GM10847 (cell line): Measurements from ENCODE around the gene SH2D6.

ENCODE experiments used
- POLR2A ChIP-seq: IDR thresholded peaks from 2 replicates; pipeline ENCODE4 v1.6.1; 2011; ENCODE audit not compliant: insufficient read length; ENCODE audit errors: extremely low read depth

Gene SH2D6

DNA sequence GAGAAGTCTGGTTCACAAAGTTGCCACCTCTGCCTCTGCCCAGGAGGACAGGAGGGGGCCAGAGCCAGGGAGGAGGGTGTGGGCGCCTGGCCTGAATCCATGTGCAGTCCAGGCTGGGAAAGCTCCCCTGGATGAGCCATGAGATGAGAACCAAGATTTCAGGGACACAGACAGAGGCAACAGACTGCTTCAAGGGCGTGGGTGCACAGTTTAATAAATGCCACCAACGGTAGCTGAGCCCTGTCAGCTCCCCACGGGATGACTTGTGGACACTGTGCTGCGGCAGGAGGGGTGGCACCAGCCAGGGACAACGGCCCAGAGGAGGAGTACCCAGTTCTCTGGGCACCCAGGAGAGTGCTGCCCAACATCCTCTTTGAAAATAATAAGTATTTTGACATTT lies 23.5 kb upstream of the SH2D6 start:
- no peak for TF ChIP-seq POLR2A

DNA sequence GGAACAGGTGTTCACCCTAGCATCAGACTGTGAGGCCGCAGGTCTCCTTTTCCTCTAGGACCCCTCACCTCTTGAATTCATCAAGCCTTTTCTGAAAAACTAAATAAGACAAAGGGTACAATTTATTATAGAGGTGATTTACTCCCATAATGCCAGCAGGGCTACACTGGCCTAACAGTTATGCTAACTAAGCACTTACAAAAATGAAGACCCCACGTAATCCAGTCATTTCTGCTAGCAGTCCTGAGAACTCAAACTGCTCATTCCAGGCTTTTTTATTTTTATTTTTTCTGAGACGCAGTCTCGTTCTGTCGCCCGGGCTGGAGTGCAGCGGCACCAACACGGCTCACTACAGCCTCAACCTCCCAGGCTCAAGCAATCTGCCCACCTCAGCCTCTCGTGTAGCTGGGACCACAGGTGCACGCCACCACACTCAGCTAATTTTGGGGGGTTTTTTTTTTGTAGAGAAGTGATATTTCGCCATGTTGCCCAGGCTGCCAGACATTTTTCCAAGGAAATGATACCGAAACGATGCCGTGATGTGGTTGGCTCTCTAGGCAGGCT lies 22.5 kb upstream of the SH2D6 start:
- TF ChIP-seq POLR2A = no peak

DNA sequence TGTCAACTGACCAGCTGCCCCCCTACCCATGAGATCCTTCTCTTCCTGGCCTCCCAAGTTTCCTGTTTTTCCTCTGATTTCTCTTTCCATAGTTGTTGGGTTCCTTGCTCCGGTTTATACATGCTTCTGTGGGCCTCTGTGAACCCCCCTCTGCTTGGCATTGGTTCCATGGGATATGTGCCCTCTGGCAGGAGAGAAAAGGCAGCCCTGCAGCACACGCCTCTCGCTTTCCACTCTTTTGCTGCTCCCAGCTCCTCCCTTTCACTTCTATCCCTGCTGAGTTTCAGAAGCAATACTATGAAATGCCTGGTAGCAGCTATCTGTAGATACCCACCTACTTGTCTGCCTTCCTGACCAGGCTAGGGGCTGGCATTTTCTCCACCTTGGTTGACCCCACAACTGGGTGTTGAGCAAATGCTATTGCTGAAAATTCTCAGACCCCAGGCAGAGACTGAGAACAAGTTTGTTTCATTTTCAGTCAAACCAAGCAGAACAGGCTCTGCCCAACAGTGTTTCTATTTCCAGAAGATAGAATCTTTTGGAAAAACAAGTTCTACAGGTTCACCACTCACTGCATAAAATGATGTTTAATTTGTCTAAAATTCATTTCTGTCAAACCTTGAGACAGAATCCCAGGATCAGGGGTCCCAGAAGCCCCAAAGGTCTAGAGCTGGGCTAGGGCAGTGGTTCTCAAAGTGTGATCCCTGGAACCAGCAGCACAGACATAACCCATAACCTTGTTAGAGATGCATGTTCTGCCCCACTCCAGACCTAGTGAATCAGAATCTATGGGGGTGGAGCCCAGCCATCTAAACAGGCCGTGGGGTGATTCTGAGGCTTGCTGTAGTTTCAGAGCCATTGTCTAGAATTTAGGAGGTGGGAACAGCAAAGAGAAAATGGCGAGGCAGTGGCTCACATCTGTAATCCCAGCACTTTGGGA lies 21.7 kb upstream of the SH2D6 start:
- TF ChIP-seq POLR2A = no peak

DNA sequence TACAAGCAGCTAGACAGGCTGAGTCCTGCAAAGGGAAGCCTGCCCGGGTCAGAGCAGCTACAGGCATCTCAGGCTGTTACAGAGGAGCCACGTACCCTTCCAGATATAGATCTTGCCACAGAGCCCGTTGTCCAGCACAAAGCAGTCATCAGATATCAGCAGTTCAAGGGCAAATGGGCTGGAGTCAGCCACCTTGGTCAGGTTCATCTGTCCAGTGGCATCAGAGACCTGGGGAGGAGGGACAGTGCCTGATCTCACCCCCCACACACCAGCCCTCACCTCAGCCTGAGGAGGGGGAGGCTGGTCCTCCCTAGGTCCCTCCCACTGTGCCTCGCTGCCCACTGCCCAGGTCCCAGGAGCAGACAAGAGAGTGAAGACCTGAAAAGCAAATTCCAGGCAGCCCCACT lies 20.6 kb upstream of the SH2D6 start:
- no peak for TF ChIP-seq POLR2A

DNA sequence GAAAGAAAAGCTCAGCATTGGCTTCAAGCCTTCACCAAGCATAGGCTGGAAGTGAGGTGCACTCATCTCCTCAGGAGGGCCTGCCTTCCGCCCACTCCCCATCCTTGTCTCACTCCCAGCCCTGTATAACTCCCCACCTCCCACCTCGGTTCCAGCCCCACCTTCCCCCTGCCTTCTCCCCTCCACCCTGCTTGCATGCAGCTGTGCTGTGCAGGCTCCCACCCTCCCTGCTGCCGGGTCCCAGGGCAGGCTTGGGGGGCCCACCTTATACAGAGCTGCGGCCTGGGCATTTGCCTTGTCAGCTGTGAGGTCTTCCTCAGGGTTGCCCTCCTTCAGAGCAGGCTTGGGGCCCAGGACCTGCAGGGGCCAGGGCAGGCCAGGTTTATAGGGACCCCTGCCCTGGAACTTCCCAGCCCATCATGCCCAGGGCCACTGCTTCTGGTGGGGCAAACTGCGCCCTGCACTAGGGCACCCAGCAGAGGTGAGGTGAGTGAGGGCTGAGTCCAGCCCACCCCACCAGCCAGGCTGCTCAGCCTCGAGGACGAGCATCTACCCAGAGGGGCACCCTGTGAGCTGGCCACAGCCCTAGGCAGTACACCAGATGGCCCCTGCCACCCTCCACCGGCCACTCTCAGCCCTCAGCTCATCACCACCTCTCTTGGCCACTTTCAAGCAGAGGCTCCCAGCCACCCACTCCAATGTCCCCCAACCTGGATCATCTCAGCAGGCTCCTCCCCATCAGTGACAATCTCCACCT lies 19.9 kb upstream of the SH2D6 start:
- TF ChIP-seq POLR2A = no peak

DNA sequence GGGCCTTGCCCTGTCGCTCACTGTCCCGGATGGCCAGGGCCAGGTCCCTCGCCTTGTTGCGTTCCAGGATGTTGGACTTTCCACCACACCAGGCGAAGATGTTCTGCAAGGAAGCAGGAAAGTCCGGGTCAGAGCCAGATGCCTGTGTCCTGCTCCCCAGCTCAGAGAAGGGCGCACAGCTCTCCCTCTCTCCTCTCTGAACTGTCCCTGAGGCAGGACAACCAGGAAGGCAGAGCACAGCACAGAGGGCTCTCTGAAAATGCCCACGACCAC lies 19.4 kb upstream of the SH2D6 start:
- no peak for TF ChIP-seq POLR2A

DNA sequence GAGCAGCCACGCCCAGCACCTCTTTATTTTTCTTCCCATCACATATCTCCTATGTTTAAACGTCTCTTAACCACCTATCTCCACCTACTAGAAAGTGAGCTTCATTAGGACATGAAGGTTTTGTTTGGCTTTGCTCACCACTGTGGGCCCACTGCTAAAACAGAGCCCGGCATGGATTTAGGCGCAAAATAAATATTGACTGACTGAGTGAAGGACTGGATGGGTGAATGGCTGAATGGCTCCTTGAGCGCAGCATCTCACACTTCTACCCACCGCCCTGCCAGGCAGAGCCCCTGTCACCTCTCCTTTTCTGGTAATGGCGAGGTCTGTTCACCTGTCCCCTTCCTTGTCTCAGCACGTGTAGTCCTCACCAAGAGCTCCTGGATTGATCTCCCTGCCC lies 18.5 kb upstream of the SH2D6 start:
- no peak for TF ChIP-seq POLR2A

DNA sequence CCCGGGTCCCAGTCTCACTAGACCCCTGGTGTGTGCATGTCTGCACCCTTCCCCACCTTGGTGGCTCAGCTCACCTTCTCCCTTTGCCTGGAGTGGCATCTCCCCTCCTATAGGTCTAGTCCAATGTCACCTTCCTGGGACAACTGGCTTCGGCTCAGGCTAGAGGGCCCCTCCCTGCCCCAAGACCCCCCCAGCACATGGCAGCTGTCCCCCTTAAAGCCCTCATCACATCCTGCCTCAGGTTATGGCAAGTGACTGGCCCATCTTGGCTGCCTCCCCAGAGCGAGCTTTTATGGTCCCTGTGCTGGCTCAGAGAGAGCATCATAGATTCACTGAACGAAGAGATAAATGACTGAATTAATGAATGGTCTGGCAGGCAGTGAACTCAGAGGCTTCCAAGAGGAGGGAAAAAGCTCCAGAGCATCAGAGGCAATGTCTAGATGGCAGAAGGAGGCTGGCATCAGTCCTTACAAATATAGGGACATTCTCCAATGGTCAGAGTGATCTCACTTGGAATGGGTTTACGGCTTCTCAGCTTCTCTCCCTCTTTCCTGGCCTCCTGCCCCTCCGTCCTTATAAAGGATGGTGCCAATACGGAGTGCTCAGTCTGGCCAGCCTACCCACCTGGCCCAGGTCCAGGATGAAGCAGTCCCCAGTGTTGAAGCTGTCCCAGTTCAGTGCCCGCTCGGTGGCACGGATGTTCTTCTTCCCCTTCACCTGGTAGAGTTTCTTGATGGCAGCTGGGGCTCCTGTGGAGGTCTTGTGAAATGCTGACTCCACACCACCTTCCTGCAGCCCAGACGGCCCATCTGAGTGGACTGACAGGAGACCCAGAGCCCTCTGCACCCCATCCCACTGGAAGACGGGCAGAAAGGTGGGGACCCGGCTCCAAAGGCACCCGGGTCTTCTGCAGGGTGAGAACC lies 17.7 kb upstream of the SH2D6 start:
- no peak for TF ChIP-seq POLR2A

DNA sequence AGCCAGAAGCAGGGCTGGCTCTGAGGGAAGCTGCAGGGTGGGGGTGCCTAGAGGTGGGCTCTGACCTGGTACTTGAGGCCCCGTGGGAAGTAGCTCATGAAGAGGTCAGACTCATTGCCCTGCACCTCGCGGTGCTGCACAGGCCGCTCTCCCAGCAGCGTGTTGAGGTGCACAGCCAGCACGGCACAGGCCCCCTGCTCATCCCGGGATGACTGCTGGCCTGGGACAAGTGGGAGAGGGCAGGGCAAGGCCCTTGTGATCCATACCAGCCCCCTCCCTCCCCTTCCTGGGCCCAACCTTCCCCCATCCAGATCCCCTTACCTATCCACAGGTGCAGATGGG lies 17.1 kb upstream of the SH2D6 start:
- TF ChIP-seq POLR2A = no peak

DNA sequence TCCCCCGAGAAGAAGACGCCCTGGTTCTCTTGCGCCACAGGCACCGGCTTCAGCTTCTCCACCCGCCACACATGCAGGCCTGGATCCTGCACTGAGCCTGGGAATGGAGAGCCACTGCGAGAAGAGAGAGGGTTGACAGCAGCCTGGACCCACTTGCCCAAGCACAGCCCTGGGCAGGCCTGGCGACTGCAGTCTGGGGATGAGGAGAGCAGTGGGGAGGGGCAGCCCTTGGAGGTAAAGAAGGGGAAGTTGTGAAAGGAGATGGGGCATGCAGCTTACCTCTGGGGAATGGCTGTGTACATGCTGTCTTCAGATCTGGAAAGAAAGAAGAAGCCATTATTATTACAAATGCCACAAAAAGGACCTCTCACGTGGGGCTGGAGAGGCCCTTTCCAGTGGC lies 16.7 kb upstream of the SH2D6 start:
- TF ChIP-seq POLR2A = no peak

DNA sequence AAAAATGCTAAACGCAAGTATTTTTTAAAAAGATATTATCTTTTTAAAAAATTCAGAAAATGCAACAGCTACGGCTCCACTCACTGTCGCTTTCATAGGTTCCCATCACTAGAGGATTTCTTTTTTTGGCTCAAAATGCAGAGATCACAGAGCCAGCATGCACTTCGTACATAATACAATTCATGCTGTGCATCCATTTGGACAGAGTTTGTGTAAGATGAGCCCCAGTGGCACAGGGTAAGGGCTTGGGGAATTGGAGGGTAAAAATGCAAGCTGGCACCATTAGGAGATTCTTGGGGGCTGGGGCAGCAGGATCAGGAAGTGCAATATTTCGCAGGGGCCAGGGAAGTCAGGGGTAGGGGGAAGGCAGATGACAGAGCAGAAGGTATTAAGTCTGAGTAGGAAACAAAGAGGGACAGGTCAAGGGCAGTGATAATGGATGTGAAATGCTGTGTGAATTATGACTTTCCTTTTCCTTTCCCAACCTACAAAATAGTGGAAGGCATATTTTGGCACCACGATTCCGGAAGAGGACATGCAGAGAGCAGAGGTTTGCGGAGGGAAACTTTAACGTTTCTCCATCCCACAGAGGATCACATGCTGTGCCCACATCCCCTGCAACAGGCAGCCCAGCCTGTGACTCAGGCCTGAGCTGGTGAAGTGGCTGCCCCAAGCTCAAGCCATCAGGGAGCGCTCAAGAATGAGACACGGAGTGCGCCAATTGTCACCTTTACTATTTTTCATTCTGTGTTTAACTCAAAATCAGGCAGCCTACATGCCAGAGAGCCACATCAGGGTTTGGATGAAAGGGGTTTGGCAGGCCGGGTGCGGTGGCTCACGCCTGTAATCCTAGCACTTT lies 13.1 kb upstream of the SH2D6 start:
- no peak for TF ChIP-seq POLR2A

DNA sequence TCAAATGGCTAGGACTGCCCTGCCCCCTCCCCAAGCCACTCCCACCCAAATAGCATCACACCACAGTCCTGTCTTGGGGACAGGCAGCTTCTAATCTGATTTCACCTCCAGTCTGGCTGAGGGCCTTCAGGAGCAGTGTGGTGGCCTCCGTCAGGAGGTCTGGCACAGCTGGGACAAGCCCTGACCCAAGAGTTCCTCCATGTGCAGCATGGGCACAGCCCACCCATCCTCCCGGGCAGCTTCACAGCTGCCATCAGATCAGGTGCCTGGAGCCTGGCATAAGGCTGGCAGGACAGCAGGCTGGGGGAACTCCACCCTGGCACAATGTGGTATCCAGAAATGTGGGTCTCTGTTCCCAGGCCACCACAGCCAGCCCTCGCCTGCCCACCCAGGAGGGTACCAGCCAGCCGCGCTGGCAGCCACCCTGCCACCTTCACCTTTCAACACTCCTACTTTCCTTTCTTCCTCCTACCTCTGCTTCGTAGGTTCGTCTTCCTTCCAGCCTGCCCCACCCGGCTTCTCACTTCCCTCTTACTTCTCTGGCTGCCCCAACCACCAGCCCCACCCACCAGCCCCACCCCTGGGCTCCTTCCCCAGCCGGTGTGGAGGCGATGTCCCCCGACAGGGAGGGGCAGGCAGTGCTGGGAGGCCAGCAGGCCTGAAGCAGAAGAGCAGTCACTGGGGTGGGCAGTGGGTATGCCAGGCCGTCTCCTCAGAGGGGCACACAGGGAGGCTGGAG lies 8.5 kb upstream of the SH2D6 start, which contains the start of gene CAPG:
Gene CAPG, minus strand, starts transcription at position 522 of the 739 bp plus-strand sequence. CDS start 8,221 bp downstream, outside the sequence.
- TF ChIP-seq POLR2A = no peak

DNA sequence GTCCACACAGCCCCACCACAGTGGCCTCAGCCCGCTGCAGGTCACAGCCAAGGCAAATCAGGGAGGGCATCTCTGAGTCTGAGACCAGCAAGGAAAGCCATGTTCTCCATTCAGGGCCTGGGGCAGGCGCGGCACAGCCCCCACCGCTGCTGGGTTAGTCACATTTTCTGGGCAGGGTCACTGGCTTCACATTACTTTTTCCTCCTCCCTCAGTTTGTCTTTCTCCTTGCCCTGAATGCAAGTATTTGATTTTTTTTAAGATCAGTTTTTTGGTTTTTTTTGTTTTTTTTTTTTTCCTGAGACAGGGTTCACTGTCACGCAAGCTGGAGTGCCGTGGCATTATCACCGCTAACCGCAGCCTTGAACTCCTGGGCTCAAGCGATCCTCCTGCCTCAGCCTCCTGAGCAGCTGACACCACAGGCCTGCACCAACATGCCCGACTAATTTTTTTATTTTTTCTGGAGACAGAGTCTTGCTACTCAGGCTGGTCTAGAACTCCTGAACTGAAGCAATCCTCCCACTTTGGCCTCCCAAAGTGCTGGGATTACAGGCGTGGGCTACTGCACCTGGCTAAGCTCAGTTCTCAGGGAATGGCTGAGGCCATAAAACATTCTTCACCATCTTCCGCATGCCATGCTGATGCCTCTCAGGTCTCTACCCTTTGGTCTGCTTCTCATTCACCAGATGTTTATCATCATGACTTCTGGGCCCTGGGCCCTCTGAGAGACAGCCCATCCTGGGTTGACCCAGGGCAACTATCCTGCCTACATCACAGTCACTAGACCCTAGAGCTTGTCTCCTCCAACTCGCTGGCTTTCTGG lies 7.7 kb upstream of the SH2D6 start:
- no peak for TF ChIP-seq POLR2A
